ENCODE measurements around the gene GCA.

Gene GCA

DNA sequence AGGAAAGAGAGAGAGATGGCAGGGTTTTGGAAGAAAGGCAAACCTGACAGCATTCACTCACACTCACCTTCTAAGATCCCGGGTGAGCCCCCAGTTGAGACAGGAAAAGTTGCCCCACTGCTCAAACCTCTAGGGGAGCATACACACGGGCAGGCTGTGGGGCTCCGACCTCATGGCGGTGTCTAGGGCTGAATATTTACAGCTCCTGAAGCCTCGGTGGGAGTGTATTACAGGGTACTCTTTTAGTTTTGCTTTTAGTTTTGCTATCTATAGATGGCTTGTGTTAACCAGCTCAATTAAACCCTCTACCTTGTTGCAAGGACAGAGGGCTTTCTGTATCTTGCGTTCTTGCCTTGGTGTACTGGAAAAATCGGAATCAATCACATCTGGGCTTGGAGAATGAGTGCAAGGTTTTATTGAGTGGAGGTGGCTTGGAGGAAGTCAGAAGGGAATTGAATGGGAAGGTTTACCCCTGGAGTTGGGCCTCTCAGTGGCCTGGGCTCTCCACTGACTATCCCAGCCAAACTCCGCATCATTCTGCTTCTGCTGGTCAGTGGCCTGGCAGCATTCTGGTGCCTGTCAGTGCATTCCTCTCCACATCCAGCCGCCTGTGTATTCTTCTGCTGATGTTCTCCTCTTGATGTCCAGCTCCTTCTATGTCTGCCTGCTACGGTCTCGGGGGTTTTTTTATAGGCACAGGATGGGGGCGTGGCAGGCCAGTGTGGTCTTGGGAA lies 15.3 kb upstream of the GCA start:
- DNase-seq: no peak

- DNase-seq: no peak
These were observed 13.1 kb upstream of the GCA start for GRCh38 chr2:162330881-162331280.

GRCh38 chr2:162333968-162334367 lies 10.0 kb upstream of the GCA start:
- peak; percentile 56 to 64 (median 60) for DNase-seq

- no peak for DNase-seq
These were observed 6.1 kb upstream of the GCA start for GRCh38 chr2:162337868-162338267.

- DNase-seq: no peak
These were observed 3.1 kb upstream of the GCA start for GRCh38 chr2:162340822-162341221.

- peak; percentile 24 to 33 (median 25) for DNase-seq
These were observed 1.6 kb upstream of the GCA start for GRCh38 chr2:162342321-162342720.

DNA sequence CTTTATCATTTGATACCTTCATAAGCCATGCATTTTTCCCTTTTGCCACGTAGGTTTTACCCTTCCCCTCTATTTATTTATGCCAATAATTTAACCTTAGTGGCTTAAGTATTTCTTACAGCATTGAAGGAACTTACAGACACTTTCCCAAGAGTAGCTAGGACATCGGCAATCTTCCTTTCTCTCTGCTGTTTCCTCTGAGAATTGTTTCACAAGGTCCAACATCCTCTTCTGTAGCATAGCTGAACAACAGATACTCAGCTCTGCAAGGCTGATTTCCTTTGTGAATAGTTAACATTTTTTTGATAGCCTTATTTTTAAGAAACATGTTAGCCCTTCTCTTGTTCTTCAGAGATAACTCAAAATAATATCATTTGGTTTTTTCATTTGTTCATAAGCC lies 1.1 kb upstream of the GCA start:
- DNase-seq: peak; percentile 40 to 57 (median 53)

- no peak for DNase-seq
These were observed 474 bp upstream of the GCA start for GRCh38 chr2:162343492-162343823.

DNA sequence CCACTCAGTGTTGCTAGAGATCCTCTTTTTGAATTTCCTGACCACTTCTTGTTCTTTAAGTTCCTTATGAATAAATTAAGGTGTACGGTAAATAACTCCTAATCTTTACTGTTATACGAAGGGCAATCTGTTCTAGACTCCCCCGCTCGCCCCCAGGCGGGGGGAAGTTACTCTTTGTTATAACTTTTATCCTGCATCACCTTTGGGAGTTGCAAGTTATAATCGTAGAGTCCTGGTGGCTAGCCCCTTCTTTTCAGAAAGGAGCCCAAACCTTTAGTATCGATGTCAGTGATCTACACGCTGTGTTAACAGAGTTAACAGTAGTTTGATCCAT lies 652 bp downstream of the GCA start:
- DNase-seq: peak in 1 of 3 donors; percentile 78

GRCh38 chr2:162365392-162365791 lies 21.5 kb downstream of the GCA start:
- DNase-seq: no peak

- DNase-seq: peak in 2 of 3 donors; percentile 18 to 21
These were observed 24.6 kb downstream of the GCA start for GRCh38 chr2:162368494-162368893.

- DNase-seq: peak; percentile 2 to 27 (median 17)
These were observed 25.6 kb downstream of the GCA start for GRCh38 chr2:162369551-162369950.

DNA sequence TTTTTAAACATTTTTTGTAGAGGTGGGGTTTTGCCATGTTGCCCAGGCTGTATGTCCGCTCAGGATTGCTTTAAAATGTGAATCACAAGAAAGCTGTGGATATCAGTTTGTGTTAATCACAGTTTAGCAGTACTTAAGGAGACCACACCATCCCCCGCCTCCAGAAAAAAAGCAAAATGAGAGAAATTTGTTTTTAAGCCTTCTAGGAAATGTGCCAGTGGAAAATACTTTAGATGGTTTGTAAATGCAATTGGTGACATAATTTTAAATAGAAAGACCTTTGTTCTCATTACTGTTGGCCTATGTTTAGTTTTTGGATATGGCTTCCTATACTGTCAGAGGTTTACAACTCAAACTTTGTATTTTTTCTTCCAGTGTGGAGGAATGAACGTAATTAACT lies 27.0 kb downstream of the GCA start:
- no peak for DNase-seq

GRCh38 chr2:162372818-162373217 lies 28.9 kb downstream of the GCA start:
- DNase-seq: no peak

- no peak for DNase-seq
These were observed 36.0 kb downstream of the GCA start for GRCh38 chr2:162379719-162380580.

DNA sequence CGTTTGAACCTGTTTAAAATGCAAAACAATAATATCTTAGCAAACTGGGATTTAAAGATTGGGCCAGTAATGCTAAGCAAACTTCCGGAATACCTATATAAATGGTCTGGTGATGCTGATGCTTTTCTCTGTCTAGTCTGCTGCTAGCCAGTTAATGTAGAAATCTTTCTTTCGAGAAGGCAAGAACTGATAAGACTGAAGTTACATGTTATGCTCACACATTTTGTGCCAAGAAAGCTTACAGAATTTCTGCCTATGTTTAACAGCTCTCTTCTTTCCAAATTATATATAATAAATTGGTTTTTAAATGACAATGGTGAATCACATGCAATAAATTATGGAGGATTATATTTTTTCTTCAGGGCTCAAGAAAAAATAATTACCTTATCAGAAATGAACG lies 37.9 kb downstream of the GCA start:
- no peak for DNase-seq

GRCh38 chr2:162382278-162382677 lies 38.3 kb downstream of the GCA start:
- DNase-seq: no peak

DNA sequence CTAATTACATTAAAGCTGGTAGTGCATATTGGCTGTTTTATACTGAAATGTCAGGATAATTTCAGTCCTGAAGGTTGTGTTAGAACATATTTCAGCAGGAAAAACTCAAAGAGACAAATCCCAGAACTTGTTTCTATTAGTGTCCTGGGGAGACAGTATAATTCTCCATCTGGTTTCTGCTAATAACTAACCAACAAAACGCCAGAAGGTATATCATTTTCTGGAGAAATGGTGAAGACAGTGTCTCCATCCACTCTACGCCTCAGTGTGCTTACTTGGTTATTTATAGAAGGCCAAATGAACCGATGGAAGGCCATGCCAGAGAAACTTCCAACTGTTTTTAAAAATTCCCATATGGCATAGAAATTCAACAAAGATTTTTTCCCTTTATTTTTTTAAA lies 41.6 kb downstream of the GCA start:
- DNase-seq: no peak

- DNase-seq: no peak
These were observed 46.9 kb downstream of the GCA start for GRCh38 chr2:162390801-162391200.

DNA sequence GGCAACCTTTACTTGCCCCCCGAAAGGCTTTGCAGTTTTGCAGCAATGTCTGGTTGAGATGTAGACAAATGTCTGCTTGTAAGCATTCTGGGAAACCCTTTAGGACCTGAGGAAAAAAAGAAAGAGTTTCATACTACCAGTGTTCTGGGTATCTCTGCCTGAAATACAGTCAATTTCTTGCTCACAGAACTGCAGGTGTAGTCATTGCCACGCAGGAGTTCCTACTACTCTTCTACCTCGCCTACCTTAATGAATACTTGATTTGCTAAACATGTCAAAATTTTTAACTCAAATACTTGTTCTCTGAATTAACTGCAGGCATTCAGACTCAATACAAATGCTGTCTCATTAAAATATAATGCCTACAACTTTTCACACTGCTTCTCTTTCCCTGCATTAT lies 56.4 kb downstream of the GCA start:
- DNase-seq: no peak

- DNase-seq: no peak
These were observed 57.9 kb downstream of the GCA start for GRCh38 chr2:162401871-162402270.

DNA sequence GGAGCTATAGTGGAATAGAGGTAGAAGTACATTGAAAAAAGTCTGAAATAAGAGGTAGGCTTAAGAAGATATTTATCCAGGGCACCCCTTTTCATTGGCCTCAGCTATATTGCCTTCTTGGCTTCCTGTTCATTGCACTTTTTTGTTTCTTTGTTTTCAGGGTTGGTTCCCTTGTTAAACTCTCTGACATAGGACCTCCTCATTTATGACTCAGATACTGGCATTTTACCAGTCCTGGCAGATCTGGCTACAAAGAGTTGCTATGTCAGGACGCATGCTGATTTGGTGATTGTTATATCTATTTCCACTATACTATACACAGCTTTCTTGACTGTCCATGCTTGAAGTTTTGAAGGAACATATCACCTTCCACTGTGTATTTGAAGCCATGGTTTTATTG lies 60.0 kb downstream of the GCA start:
- no peak for DNase-seq
